Stimulated activated CD8-positive, alpha-beta memory T cell treated with anti-CD3 and anti-CD28 coated beads, Interleukin-4, amount 100 ng/mL, for 48 hours (primary cell): ENCODE measurements around the gene NHERF1.

Experiments used
- DNase-seq: peaks from one replicate; pipeline ENCODE4 v3.0.0-alpha.2; 2020

Gene NHERF1

DNA sequence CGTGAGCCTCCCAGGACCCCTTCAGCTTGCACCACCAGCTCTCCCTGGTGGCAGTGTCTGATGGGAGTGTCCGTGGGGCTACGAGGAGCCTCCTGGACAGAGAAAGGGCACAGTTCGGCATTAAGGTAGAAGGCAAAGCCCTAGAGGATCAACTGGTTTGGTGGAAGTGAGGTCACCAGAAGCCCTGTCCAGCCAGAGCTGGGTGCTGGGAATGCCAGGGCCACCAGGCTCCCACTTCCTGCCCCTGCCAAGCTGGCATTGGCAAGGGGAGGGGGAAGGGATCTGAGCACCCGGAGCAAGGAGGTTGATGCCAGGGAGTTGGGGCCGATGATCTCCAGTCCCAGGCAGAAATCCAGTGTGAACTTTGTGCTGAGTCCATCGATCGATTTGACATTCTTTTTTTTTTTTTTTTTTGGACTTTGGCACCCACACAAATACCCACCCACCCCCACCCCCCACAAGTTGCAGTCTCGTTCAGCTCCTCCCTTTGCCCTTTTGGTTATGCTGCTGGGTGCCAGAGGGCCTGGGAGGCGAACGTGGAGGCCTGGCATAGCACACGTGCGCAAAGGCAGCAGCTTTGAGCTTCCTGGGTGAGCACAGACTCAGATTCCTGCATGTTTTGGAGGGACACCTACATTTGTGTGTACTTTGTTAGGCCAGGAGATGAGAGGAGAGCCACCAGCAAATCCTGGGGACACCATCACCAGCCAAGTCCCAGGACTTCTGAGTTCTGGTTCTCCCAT, 2.1 kb downstream of the NHERF1 start:
- peak; percentile 41 for DNase-seq

DNA sequence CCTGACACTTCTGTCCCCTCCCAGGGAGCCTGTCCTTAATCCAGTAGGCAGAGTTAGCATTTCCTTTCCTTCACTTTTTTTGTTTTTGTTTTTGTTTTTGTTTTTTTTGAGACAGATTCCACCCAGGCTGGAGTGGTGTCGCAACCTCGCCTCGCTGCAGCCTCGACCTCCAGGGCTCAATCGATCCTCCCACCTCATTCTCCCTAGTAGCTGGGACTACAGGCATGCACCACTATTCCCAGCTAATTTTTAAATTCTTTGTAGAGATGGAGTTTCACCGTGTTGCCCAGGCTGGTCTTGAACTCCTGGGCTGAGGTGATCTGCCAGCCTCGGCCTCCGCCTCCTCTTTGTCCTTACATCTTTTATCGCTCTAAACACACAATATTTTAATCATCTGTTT, 4.0 kb downstream of the NHERF1 start:
- DNase-seq = no peak

- DNase-seq = no peak
These were observed 4.5 kb downstream of the NHERF1 start for GRCh38 chr17:74752822-74753401.

DNA sequence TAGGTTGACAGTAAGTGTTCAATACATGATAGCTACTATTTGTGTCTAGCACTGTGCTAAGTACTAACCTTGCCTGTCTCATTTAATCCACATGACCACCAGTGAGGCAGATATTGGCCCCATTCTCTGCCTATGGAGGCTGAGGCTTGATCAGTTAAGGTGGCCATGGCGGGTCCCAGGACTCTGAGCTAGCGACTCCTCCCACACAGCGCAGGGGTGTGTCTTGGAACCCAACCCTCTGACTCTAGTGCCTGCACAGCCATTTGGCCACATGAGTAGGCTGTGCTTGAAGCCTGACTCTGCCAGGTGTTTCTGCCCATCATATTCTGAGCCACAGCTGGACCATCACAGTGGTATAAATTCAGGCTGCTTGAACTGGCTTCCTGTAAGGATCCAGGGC, 6.4 kb downstream of the NHERF1 start:
- DNase-seq = no peak

GRCh38 chr17:74755533-74755932, 7.1 kb downstream of the NHERF1 start:
- no peak for DNase-seq

DNA sequence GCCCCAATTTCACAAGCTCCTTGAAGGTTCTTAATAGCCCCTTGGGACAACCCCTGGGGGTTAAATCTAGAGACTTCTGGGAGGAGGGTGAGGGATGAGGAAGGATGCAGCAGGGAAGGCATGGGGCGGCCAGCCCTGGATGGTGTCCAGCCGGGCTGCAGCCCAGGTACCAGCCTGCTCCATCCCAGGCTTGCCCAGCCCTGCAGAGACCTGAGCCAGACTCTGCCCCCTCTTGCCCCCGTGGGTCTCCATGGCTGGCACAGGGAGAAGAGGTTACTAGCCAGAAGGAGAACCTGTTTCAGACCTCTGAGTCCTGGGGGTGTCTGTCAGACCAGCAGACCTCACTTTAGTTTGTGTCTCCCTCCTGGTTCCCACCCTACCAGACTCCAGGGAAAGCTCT, 8.5 kb downstream of the NHERF1 start:
- DNase-seq = no peak

DNA sequence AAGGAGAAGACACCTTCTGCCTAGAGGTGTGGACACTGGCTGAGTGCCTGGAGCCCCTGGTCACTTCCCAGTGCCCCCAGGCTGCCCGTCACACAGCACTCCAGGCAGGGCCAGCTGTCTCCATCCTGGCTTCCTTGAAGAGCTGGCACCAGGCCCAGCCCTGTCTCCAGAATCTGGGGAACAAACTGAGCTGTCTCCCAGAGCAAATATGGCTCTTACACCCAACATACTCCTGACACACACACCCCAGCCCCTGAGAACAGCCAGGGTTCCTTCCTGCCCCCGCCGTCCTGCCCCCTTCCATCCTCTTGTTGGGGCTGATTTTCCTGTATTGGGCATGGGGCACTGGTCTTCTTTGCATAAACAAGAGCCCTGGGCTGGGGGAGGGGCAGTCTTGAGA, 9.1 kb downstream of the NHERF1 start:
- no peak for DNase-seq

DNA sequence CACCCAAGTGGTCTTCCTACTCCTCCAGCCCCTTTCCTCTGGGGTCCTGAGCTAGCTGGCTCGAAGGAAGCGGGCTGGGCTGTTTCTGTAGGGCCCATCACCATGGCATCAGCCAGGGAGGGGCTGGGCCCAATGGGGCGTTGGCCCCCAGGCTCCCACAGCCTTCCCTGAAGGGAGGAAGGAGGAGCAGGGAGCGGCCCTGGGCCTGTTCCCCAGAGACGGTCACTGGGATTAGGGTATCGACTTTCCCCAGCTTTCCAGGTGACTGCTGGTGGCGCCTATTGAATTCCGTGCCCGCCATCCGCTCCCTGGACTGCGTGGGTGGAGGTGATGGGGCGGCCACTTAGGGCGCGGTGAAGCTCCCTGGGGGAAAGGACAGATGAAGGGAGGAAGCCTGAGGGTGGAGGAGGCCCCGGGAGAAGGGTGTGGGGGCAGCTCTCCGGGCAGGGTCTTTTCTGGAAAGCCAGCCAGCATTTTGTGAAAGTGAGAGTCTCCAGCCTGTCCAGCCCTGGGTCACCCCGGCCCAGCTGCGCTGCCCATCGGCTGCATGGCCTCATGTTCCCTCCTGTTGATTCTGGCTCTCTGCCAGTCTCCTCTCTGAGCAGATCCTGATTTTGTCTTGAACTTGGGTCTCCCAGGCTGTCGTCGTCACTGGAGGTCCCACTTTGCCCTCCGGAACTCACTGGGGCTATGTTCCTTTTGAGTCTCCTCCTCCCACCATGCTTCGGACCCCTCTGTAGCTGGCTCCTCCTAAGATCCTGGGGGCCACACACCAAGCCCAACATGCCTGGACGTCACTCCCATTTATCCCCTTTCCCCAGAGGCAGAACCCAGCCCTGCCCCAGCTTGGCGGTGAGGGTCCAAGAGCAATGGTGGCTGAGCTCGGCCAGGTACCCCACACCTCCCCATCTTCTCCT, 9.8 kb downstream of the NHERF1 start:
- no peak for DNase-seq

DNA sequence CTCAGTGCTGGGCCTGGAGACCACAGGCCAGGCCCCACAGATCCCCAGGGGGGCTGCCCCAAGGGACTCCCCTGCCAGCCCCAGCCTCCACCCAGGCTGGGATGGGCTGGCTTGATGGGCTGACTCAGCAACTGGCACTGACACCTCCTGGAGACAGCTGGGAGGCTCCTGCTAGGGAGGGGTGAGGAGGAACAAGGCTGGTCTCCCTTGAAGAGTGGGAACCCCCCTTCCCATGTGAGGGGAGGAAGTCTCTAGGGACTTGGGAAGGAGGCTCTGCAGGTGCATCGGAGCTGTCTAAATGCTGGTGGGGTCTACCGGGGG, 10.4 kb downstream of the NHERF1 start:
- no peak for DNase-seq

GRCh38 chr17:74759243-74759801, 10.9 kb downstream of the NHERF1 start:
- peak; percentile 62 for DNase-seq

DNA sequence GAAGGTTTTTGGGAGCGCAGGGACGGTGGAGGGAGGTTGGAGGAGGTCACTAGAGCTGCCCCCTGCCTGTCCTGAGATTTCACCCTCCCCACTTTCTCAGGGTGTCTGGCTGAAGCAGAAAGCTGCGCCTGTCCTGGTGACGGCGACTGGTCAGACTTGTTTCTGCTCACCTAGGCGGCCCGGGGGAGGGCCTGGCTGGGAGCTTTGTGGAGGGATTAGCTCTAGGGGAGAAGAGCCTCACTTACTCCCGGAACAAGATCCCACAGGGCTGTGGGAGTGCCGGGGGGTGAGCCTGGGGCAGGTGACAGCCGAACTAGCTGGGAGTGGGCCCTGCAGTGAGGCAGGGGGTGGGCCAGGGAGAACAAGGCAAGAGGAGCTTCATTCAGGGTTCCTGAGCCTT, 11.5 kb downstream of the NHERF1 start:
- no peak for DNase-seq

- no peak for DNase-seq
These were observed 12.1 kb downstream of the NHERF1 start for GRCh38 chr17:74760404-74761105.

DNA sequence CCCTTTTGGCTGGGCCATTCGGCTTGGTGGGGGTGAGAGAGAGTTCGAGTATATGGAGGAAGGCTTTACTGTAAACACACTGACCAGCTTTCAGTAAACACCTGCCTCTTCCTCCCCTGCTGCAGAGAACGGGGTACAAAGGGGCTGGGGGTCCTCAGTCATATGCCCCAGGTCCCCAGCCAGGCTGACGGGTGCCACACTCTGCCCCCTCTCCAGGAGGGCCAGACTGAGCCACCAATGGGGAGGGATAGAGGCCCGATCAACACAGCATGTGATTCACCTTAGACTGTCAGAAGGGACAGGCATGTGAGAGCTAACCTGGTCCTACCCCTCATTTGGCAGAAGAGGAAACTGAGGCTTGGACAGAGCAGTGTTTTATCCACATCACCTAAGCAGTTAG, 13.0 kb downstream of the NHERF1 start:
- DNase-seq = no peak

GRCh38 chr17:74761931-74762330, 13.5 kb downstream of the NHERF1 start:
- DNase-seq = no peak

DNA sequence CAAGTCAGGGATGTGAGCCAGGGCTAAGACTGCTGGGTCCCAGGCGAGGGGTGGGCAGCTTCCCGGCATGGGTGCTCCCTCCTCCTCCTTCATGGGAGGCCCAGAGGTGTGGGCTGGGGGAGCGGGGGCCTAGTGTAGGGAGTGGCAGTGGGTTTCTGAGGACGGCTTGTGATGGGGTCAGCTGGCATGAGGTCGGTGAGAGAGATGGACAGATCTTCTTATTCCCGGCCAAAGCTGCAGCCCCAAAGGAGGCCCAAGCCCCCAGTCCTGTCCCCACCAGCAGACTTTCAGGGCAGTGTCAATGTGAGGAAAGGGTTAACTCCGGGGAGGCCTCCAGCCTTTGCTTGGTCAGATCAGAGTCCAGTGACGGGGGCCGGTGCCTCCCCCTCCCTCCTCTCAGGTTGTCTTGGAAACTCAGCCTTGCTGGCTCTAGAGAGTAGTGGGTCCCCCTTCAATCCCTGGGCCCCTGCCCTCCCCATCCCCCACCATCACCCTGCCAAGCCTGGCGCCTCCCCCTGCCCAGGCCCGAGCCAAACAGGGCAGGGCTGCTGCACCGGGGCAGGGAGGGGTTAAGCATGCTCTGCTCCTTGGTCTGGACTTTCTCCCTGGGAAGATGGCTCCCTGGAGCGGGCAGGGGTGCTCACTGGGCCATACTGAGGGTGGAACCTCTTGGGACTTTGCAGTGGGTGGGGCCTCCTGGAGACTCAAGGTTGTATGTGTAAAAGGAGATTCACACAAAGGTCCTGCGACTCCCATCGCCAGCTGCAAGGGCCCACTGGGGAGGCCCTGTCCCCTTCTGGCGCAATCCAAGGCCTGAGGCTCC, 15.3 kb downstream of the NHERF1 start:
- no peak for DNase-seq

DNA sequence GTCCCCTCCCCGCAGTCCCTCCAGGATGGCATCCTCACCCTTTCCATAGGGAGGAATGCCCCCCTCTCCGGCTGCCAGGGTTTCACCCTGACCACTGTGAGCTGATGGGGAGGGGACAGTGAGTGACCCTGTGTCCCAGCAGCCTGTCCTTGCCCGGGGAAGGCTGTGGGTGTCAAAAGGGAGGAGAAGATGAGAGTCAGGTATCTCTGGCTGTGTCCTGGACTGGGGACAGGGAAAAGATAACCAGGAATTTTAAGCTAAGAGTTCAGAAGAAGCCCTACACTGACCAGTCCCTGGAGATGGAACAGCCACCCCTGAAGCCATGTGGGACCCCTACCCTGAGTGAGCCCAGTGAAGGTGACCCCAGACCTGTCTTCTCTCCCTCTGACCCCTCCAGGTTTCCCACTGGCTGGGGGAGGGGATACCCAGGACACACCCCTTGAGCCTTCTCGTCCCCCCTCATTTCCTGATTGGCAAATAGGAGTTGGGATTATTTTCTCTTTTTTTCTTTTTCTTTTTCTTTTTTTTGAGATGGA, 16.4 kb downstream of the NHERF1 start:
- no peak for DNase-seq

GRCh38 chr17:74766413-74766812, 18.0 kb downstream of the NHERF1 start:
- DNase-seq = no peak

DNA sequence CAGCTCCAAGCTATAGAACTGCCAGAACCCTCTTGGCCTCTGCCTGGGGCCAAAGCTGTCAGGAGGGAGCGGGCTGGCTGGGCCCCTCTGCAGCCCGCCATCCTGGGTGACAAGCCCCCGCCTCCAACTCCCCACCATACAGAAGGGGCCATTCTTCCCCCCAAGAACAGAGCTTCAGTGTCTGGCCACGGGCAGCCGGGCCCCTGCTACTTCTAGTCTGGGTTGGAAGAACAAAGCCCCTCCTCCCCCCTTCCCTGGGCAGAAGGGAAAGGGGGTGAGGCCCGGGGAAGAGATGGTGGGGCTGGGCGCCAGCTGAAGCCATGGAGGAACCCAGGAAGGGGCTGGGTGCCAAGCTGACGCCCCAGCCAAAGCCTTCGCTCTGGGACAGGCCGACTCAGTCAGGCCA, 18.7 kb downstream of the NHERF1 start:
- no peak for DNase-seq

DNA sequence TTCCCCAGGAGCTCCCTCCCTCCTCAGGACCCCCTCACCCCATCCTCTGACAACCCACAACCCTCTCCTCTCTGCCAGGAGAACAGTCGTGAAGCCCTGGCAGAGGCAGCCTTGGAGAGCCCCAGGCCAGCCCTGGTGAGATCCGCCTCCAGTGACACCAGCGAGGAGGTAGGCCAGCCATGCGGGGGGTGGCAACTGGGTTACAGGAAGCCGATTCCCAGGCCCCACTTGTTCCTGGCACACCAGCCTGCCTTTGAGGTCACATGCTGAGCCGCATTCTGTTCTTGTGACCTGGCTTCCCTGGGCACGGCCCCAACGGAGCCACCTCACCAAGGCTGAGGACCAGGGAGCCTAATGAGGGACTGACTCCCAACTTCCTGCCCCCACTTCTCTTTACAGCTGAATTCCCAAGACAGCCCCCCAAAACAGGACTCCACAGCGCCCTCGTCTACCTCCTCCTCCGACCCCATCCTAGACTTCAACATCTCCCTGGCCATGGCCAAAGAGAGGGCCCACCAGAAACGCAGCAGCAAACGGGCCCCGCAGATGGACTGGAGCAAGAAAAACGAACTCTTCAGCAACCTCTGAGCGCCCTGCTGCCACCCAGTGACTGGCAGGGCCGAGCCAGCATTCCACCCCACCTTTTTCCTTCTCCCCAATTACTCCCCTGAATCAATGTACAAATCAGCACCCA, 19.8 kb downstream of the NHERF1 start:
- DNase-seq = no peak

- no peak for DNase-seq
These were observed 20.3 kb downstream of the NHERF1 start for GRCh38 chr17:74768763-74769114.

- DNase-seq = no peak
These were observed 20.9 kb downstream of the NHERF1 start for GRCh38 chr17:74769266-74769855.
